Measurements from ENCODE around the gene AGGF1. TPM values are rescaled to one million over a fixed set of nuclear protein-coding genes. Genes with fewer than 3 reads are reported as not detected.

AGGF1 gene
- total and polyA plus RNA-seq, 2 experiments from 2014 or later = 32.8 to 33.7 TPM

DNA sequence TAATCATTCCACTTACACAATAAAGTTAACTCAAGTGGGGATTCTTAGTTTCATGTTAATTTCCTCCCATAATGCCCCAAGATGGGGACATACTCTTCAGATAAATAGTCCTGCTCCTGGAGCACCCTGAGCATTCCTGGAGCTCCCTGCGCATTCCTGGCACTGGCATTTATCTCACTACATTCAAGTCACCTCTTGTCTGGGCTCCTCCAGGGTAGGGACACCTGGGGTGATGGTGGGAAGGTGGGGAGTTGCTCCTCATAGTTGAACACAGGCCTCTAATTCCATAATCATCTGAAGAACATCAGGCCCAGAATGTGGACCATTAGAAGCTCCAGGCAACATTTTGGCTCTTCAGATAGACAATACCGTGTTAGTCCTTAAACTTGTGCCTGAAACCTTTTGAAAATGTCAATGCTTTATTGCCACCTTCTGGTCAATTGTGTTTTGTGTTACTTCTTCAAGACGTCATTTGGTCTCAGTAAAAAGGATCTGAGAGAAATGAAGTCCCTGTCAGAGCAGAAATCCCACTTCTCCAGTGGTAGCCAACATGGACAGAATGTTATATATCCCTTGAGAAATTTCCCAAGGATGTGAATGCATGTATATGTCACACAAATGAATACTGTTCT is 14.2 kb upstream of the AGGF1 start:
- H3K9me3 ChIP-seq (ENCODE audit: low read depth) = no peaks in the 10 kb centered on the region
- H3K27ac ChIP-seq = no peak overlapping the region
- TF ChIP-seq, protein P1, sequence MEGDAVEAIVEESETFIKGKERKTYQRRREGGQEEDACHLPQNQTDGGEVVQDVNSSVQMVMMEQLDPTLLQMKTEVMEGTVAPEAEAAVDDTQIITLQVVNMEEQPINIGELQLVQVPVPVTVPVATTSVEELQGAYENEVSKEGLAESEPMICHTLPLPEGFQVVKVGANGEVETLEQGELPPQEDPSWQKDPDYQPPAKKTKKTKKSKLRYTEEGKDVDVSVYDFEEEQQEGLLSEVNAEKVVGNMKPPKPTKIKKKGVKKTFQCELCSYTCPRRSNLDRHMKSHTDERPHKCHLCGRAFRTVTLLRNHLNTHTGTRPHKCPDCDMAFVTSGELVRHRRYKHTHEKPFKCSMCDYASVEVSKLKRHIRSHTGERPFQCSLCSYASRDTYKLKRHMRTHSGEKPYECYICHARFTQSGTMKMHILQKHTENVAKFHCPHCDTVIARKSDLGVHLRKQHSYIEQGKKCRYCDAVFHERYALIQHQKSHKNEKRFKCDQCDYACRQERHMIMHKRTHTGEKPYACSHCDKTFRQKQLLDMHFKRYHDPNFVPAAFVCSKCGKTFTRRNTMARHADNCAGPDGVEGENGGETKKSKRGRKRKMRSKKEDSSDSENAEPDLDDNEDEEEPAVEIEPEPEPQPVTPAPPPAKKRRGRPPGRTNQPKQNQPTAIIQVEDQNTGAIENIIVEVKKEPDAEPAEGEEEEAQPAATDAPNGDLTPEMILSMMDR (IDR thresholded peaks at IDR 0.05; ENCODE audit: low read depth, low read length) = peak; percentile 43
- H3K27me3 ChIP-seq = no peaks in the 10 kb centered on the region
- DNase-seq (ENCODE audit: low read depth in 1 of 2, low spot score in 1 of 2) = peak; percentile 64 to 83
- H3K4me3 ChIP-seq = no peak overlapping the region
- no peaks in the 10 kb centered on the region for H3K4me1 ChIP-seq (ENCODE audit: low read depth)
- H3K36me3 ChIP-seq = no peaks in the 10 kb centered on the region

DNA sequence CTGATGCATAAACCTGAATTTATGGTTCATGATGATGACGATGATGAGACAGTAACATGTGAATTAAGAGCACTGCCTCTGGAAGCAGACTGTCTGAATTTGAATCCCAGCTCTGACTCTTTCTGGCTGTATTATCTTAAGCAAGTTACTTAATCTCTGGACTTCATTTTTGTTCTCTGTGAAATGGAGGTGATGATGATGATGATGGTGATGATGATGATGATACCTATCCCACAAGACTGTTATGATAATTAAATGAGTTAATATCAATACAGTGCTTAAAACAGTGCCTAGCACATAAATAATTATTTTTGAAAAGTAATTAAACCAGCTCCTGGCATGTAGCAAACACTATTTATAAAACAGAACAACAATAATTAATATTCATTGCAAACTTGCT is 13.2 kb upstream of the AGGF1 start:
- Histone ChIP-seq H3K27me3 (no peaks in the 10 kb centered on the region), H3K4me1 (ENCODE audit: low read depth) (no peaks in the 10 kb centered on the region), H3K4me3 (no peak overlapping the region), H3K36me3 (no peaks in the 10 kb centered on the region), H3K9me3 (ENCODE audit: low read depth) (no peaks in the 10 kb centered on the region), H3K27ac (no peak overlapping the region)
- DNase-seq (ENCODE audit: low read depth in 1 of 2, low spot score in 1 of 2) = no peak
- TF ChIP-seq, protein P1 (IDR thresholded peaks at IDR 0.05; ENCODE audit: low read depth, low read length) = no peak

DNA sequence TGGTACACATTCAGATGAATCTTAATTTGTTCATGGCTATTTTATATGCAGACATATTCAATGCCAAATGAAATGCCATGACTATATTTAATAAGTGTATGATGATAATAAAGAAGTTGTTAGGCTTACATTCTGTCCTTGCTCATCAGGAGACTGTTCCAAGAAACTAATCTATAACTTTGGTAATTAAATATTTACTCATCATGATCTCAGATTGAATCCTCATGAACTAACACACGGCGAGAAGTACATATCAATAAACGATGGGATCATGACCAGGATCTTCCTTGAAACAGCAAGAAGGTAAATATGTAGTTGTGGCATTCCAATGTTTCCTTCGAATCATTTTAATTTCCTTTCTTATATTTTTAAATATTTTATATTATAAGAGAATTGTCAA is 12.5 kb upstream of the AGGF1 start:
- no peaks in the 10 kb centered on the region for H3K9me3 ChIP-seq (ENCODE audit: low read depth)
- no peak for DNase-seq (ENCODE audit: low read depth in 1 of 2, low spot score in 1 of 2)
- H3K4me3 ChIP-seq = no peak overlapping the region
- H3K4me1 ChIP-seq (ENCODE audit: low read depth) = no peaks in the 10 kb centered on the region
- no peak overlapping the region for H3K27ac ChIP-seq
- H3K27me3 ChIP-seq = no peaks in the 10 kb centered on the region
- TF ChIP-seq, protein P1 (IDR thresholded peaks at IDR 0.05; ENCODE audit: low read depth, low read length) = no peak
- H3K36me3 ChIP-seq = no peaks in the 10 kb centered on the region

DNA sequence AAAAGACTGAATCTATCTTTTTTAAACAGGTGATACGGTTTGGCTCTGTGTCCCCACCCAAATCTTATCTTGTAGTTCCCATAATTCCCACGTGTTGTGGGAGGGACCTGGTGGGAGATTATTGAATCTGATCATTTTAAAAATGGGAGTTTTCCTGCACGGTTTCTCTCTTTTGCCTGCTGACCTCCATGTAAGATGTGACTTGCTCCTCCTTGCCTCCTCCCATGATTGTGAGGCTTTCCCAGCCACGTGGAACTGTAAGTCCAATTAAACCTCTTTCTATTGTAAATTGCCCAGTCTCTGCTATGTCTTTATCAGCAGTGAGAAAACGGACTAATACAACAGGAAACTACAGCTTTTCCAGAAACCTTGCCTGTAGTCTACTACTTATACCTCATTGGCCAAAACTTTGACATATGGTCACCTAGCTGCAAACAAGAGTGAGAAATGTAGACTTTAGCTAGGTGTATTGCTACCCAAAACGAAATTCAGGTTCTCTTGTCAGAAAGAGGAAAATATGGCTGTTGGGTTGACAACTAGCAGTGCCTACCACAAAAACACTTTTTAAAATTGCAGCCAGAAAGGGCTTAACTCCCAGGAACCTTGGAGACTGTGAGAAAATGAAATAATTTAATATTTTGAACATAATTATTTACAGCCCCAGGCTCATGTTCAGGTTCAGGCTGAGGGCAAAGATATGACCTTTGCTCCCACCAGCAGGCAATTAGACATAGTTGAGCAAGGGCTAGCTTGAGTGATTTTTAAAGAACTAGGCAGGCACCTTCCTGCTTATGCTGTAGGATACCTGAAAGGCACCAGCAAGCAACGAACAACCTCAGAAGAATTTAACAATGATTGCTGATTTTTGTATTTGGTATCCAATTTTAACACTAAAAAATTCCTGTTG is 7.4 kb upstream of the AGGF1 start:
- no peak for DNase-seq (ENCODE audit: low read depth in 1 of 2, low spot score in 1 of 2)
- no peaks in the 10 kb centered on the region for H3K4me1 ChIP-seq (ENCODE audit: low read depth)
- TF ChIP-seq, protein P1 (IDR thresholded peaks at IDR 0.05; ENCODE audit: low read depth, low read length) = no peak
- no peaks in the 10 kb centered on the region for H3K27me3 ChIP-seq
- no peak overlapping the region for H3K4me3 ChIP-seq
- no peaks in the 10 kb centered on the region for H3K9me3 ChIP-seq (ENCODE audit: low read depth)
- H3K36me3 ChIP-seq = no peaks in the 10 kb centered on the region
- no peak overlapping the region for H3K27ac ChIP-seq

DNA sequence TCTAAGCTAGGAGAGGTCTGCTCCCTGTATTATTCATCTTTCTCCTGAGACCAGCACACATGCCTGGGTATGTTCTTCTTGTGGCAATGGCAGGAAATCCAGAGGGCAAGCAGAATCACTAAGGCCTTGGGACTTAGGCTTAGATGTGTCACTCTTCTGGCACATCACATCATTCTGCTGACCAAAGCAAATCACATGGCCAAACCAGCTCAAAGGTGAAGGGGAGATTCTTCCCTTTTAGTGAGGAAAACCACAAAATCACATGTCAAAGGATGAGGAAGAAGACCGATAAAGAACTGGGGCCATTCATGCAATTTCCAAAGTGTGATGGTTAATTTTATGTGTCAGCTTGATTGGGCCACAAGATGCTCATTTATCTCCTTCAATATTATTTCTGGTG is 5.7 kb upstream of the AGGF1 start:
- TF ChIP-seq, protein P1 (IDR thresholded peaks at IDR 0.05; ENCODE audit: low read depth, low read length) = no peak
- Histone ChIP-seq H3K9me3 (ENCODE audit: low read depth) (no peaks in the 10 kb centered on the region), H3K4me1 (ENCODE audit: low read depth) (no peaks in the 10 kb centered on the region), H3K4me3 (no peak overlapping the region), H3K36me3 (no peaks in the 10 kb centered on the region), H3K27me3 (no peaks in the 10 kb centered on the region), H3K27ac (no peak overlapping the region)
- no peak for DNase-seq (ENCODE audit: low read depth in 1 of 2, low spot score in 1 of 2)
